HT-29 (cell line): ENCODE measurements around the gene ATG16L2. TPM values are rescaled to one million over a fixed set of nuclear protein-coding genes. Genes with fewer than 3 reads are reported as not detected.

Source experiments
- small RNA-seq: library from RNA; depleted of rRNA; stranded (forward); fragments of <200 nt; gene quantifications from one replicate; pipeline ENCODE3, GENCODE V24; 2014
- total RNA-seq: library from RNA; depleted of rRNA; stranded (reverse); fragments of >200 nt; shearing (Covaris generic); gene quantifications from 2 replicates; pipeline ENCODE4 v1.2.3, GENCODE V29; 2014; rRNA removed

The ATG16L2 gene
- total RNA-seq, 1 experiment from 2014 or later = 11.4 TPM

Small RNA genes within 50 kb of the gene (small RNA-seq; reads per million reads assigned to genes)
- gene MIR4692 (not detected), gene RF00019 (not detected), gene RNU6-672P (not detected)

Other genes starting within 250 kb of the ATG16L2 start
- gene PDE2A, start 140.0 kb upstream of the ATG16L2 start, total RNA-seq = 0.29 and 0.79 TPM in 2 replicates
- 109 and 161 TPM in 2 replicates for gene ARAP1, start 62.0 kb upstream of the ATG16L2 start, total RNA-seq
- gene STARD10, start 20.4 kb upstream of the ATG16L2 start, total RNA-seq = 1,082 and 1,283 TPM in 2 replicates